Placental epithelial cell (primary cell): ENCODE results near the gene GPRASP3. TPM values are rescaled to one million over a fixed set of nuclear protein-coding genes. Genes with fewer than 3 reads are reported as not detected.

Experiments used
- small RNA-seq: library from RNA; depleted of rRNA; stranded (forward); fragments of <200 nt; gene quantifications from one replicate; pipeline ENCODE3, GENCODE V24; 2012
- total RNA-seq: library from RNA; depleted of rRNA; stranded (reverse); fragments of >200 nt; gene quantifications from 2 replicates; pipeline ENCODE4 v1.2.3, GENCODE V29; 2012

The GPRASP3 gene, protein sequence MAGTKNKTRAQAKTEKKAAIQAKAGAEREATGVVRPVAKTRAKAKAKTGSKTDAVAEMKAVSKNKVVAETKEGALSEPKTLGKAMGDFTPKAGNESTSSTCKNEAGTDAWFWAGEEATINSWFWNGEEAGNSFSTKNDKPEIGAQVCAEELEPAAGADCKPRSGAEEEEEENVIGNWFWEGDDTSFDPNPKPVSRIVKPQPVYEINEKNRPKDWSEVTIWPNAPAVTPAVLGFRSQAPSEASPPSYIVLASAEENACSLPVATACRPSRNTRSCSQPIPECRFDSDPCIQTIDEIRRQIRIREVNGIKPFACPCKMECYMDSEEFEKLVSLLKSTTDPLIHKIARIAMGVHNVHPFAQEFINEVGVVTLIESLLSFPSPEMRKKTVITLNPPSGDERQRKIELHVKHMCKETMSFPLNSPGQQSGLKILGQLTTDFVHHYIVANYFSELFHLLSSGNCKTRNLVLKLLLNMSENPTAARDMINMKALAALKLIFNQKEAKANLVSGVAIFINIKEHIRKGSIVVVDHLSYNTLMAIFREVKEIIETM
- total RNA-seq: 2.1 and 3.9 TPM in 2 replicates

DNA sequence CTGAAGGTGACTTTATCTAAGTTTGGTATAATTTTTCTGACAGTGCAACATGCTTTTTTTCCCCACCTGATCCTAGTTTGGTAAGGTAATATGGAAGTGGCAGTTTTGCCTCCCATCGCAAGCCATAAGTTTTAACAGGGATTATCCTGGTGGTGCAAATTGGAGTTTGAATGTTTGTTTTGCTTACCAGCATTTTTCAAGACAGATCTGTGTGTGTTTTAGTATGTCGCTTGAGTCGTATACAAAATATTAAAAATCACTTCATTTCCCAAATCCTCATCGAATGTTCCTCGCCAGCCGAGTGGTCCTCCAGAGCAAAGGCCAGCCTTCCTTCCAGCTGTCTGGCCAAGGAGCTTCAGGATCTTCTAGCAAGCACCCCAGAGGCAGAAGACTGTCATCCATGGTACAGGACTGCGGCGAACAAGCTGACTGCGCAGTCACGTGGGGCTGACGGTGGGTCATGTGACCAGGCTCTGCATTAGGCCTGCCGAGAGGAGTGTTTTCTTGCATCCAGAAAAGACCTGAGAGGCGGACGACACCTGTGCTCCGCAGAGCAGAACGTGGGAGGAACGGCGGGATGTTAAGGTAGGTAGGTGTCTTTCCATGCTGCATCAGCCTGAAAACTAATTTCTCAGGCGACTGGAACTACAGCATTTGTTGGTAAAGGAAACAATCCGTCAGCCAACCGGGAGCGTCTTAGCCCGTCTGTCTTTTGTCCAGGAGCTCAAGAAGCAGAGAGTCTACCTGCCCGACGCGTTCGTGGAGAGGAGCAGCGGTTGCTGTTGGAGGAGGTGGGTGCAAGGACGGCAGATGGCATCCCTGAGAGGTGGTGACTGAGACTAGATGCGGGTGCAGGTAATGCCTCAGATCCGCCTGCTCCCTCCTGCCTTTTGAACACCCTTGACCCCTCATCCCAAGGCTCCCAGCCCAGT is at the start of gene GPRASP3:
TSS of gene GPRASP3 (plus strand) at position 507 of the 932 bp plus-strand sequence. CDS start 28,253 bp downstream, outside the sequence.

DNA sequence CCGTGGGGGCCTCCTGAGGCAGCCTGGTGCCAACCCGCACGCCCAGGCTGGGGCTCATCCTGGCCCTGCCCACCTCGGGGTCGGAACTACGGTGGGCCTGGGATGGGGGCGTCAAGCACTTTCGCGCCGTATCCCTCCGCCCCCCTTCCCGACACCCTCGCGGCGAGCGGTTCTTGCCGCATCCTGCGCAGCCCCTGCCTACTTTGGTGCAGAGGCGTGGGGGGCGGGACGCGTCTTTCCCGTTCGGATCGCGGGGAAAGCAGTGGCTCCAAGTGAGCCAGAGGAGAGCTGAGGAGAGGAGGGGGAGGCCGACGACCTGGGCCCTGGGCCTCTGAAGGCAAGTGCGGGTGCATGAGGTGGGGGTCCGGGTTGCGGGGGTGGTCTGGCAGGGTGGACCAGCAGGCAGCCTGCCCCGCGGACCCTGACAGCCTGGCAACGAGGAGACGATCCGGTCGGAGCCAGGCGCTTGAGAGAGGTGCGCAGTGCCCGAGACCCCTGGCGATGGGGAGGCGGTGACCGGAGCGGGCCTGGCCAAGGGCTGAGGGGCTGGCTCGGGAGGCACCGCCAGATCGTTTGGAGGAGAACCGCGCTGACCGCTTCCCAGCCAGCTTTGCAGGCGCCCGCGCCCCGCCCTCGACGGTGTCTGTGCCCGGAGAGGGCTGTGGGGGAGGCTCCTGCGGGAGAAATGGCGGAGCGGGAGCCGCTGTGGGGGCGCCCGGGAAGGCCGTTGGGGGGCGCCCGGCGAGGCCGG is 8.2 kb upstream of the GPRASP3 start, which contains the start of gene GPRASP2:
TSS of gene GPRASP2 (plus strand) at position 233 of the 751 bp plus-strand sequence. CDS start 2,422 bp downstream, outside the sequence.

Small RNA genes lying within 50 kb of the gene (small RNA-seq; reads per million reads assigned to genes)
- gene RNU6-589P: not detected

Other genes starting within 250 kb of the GPRASP3 start
- gene TCP11X2, start 248.9 kb upstream of the GPRASP3 start, total RNA-seq: not detected in 2 replicates
- 1.6 and 6.0 TPM in 2 replicates for gene TMSB15A, start 204.0 kb upstream of the GPRASP3 start, total RNA-seq
- 14.6 and 18.8 TPM in 2 replicates for gene ARMCX5, start 121.2 kb upstream of the GPRASP3 start, total RNA-seq
- 1.3 and 3.9 TPM in 2 replicates for gene GPRASP1, start 69.3 kb upstream of the GPRASP3 start, total RNA-seq
- gene GPRASP2, start 8.3 kb upstream of the GPRASP3 start, total RNA-seq: 8.0 and 11.4 TPM in 2 replicates
- gene RAB40AL, start 216.5 kb downstream of the GPRASP3 start, total RNA-seq: 2.0 TPM in 1 of 2 replicates, not detected in the other